NCI-H510A treated with DMSO at 0.1 percent for 48 hours (cell line): ENCODE results near the gene XXYLT1.

Experiments used
- DNase-seq: peaks from one replicate; lab custom pipeline; 2025; lab: John Stamatoyannopoulos, UW

The XXYLT1 gene

DNA sequence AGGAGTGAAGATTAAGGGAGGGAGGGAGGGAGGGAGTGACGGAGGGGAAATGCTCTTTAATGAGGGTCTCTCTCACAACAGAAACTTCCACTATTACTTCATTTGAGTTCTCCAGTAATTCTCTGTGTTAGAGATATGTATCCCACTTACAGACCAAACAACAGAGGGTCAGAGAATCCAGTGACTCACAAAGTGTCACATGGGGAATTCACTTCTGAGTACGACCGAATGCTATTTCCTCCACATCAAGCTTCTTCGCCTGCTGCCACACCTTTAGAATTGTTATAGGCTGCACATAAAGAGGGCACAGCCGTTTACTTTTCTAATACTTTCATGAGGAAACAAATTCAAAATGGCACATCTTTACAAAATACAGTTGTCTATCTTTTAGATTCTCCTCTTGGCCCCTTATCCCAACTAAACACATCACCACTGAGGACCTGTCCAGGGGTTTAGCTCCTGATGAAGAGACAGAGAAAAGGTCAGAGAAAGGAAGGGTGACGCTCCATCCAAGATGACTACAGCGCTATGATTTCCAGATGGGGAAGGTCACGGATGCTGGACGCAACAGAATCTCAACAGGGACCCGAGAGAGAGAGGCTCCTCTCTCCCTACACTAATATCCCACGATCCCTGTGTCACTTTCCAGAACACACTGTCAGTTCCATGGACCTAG, 119.0 kb downstream of the XXYLT1 start:
- DNase-seq, result no peak

- no peak for DNase-seq
Observed at GRCh38 chr3:195151402-195151801, 119.6 kb downstream of the XXYLT1 start.

DNA sequence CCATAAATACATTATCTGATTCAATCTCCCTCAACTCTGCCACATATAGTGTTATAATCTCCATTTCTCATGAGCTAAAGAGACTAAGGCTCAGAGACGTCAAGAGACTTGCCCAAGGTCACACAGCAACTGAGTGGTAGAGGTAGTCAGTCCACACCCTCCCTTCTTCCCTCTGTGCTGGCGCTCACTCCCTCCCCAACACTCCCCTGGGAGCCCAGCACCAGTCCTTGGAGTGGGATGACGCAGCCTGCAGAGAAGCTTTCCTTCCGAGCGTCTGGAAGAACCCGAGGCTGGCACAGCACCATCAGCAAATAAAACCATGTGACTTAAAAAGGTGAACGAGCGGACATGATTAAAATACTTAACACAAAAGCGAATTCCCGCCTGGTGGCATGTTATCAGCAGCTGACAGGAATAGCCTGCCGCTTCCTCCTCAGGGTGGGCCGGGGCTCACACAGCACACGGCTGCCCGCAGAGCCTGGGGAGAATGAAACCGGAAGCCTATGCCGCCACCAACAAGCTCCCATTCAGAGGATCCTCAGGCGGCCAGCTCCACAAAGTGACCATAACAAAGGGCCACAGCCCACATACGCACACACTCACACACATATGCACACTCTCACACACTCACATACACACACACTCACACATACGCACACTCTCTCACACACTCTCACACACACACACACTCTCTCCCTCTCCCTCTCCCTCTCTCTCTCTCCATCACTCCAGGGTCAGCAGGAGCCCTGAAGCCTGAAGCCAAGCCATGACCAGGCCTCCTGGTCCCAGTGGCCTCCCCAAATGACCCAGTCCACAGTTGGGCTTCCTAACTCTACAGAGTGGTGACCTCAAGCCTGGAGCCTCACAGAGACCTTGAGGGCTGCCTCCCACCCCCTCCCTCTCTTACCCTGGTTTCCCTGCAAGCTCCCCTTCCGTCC, 120.5 kb downstream of the XXYLT1 start:
- DNase-seq, result no peak

DNA sequence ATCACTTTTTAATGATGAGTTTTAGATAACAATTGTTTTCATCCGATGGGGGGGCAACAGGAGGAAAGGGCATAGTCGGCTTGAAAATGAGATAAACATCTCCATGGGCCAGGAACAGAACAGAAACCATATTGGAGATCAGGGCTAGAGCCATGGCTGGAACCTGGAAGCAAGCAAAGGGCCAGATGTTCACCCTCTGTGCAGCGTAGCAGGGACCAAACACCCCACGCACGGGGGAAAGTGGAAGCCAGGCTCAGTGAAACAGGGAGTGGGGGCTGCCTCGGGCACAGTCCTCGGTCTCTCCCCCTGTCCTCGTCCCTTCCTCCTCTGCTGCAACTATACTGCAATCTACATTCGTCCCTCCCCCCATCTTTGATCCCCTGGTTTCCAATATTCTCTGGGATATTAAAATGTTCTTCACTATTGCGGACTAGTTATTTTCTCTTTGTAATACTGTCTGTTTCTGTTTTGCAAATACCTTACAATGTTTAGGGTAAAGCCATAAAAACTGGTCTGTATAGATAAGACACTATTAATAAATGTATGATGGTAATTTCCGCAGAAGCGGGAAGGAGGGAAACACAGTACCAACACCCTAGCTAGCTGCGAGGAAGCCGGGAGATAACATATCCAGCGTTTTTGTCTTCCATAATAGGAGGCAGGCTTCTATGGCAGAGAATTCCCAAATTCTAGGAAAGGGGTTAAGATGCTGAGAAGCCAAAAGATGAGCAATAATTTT, 121.5 kb downstream of the XXYLT1 start:
- no peak for DNase-seq

- no peak for DNase-seq
Observed at GRCh38 chr3:195148549-195148948, 122.4 kb downstream of the XXYLT1 start.

- no peak for DNase-seq
Observed at GRCh38 chr3:195147649-195148080, 123.3 kb downstream of the XXYLT1 start.

GRCh38 chr3:195146131-195146530, 124.8 kb downstream of the XXYLT1 start:
- DNase-seq, result no peak

GRCh38 chr3:195145579-195145978, 125.4 kb downstream of the XXYLT1 start:
- no peak for DNase-seq

- DNase-seq, result no peak
Observed at GRCh38 chr3:195143221-195143620, 127.7 kb downstream of the XXYLT1 start.

DNA sequence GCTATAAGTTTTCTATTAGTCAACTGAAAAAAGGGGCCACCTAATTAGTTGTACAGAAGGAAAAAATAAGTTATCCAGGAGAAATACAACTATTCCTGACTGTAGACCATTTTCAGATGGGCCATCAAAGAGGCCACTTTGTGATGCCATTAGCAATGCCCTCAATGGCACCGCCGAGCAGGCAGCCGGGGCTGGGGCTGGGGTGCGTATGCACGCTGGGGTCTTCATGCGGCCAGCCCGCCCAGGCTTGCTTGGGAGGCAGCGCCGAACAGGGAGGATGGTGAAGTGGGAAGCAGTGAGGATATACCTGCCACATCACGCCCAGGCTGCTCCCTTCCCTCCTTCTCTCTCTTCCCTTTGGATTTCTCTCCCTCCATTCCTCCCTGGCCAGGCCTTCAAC, 128.4 kb downstream of the XXYLT1 start:
- DNase-seq, result no peak

- no peak for DNase-seq
Observed at GRCh38 chr3:195140816-195141793, 129.9 kb downstream of the XXYLT1 start.

DNA sequence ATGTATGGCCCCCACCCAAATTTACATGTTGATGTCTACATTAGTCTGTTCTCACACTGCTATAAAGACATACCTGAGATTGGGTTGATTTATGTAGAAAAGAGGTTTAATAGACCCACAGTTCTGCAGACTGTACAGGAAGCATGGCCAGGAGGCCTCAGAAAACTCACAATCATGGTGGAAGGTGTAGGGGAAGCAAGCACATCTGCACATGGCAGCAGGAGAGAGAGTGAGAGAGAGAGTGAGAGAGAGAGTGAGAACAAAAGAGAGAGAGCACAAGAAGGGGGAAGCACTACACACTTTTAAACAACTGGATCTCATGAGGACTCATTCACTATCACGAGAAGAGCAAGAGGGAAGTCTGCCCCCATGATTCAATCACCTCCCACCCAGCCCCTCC, 130.5 kb downstream of the XXYLT1 start:
- no peak for DNase-seq

GRCh38 chr3:195139876-195140240, 131.1 kb downstream of the XXYLT1 start:
- no peak for DNase-seq

- no peak for DNase-seq
Observed at GRCh38 chr3:195139091-195139875, 131.7 kb downstream of the XXYLT1 start.

DNA sequence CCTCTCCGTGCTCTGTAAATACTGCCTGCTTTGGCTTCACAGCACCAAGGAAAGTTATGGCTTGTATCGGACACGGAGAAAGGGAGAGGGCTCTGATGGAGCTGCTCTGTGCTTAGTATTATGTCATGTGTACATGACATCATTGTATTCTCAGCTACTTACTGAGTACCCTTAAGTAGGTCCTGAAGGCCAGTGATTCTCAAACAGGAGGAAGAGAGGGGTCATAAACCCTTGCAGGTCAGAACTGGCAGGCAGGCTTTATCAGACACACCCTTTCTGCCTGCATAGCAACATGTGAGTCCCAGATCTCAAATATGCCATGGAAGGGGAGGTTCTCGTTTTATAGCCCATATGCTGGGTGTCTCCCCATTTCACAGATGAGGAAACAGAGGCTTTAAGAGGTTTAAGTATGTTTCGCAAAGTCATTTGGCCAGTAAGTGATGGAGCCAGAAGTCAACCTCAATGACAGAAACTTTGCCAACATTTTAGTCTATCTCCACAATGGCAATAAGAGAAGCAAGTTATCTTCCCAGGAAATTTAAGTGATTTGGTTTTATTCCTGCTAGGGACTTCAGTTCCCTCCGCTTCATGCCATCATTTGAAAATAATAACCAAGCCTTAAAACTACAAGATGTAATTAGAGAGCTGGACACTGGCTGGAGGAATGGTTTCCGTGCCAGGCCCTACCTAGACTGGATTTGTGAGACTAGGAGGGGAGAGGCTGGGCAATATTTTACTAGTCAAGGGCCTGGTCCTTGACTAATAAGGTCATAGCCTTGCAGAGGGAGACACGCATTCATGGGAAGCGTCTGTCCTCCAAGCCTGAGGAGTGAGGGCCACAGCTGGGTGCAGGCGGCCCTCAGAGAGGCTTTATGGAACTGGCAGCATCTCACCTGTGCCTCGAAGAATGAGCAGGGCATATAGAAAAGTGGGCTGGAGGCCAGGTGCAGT, 133.0 kb downstream of the XXYLT1 start:
- no peak for DNase-seq

- no peak for DNase-seq
Observed at GRCh38 chr3:195135917-195136316, 135.0 kb downstream of the XXYLT1 start.

DNA sequence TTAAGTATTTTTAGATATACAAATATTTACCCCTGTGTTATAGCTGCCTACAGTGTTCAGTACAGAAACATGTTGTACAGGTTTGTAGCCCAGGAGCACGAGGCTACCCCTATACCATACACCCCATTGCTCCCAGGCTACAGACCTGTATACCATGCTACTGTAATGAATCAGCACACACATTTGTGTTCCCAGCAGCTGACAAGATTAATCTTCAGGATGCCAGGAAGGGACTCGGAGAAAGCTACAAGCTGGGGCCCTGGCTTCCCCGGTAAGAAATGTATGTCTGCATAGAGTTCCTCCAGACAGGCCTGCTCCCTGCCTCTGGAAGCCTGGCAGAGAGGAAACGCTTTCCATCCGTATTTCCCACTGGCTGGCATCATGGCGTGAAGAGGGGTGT, 136.5 kb downstream of the XXYLT1 start:
- no peak for DNase-seq

DNA sequence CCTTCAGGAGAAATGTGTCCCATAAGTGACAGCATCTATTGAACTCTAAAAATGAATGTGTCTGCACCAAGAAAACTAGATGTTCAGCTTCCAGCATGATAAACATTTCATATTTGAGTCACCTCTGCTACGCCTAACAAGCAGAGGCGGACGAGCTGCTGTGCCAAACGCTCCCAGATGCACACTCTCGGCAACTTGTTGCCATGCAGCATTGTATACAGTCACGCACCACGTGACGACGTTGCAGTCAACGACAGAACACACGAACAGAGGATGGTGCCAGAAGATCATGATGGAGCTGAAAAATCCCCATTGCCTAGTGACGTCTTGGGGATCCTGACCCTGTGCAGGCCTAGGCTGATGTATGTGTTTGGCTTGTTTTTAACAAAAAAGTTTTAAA, 137.5 kb downstream of the XXYLT1 start:
- DNase-seq, result peak; percentile 20

DNA sequence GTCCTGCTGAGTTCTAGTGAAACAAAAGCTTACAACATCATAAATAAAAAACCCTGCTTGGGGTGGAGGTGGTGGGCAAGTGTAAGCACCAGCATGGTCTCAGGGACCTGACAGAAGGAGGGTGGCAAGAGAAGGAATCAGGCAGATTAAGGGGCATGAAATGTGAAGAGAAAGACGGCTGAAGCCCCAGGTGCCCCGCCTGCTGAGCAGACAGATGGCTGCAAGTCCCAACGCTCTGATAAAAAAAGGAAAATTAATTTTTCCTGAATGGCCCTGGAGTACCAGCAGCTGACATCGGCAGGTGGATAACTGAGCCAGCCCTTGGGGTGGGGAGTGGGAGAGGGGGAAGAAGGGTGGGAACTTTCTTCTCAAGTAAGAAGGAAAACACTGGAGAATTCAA, 137.9 kb downstream of the XXYLT1 start:
- DNase-seq, result no peak
